NCI-H2196 treated with DMSO at 0.1 percent for 48 hours (cell line): Measurements from ENCODE around the gene DNASE1L3.
"Not testable (repeated sequence)": the region's sequence is repeated elsewhere in the genome, so short reads cannot be mapped to it uniquely, and the experiment has no call there.

Source experiments
- DNase-seq: peaks from one replicate; lab custom pipeline; 2025; ENCODE audit not compliant: unreplicated experiment; lab: John Stamatoyannopoulos, UW

DNASE1L3 gene

GRCh38 chr3:58210761-58211460 is at the start of gene DNASE1L3:
TSS of gene DNASE1L3 (minus strand) at chr3:58210972. CDS start at chr3:58210906, 66 bp downstream.
- DNase-seq, result no peak

GRCh38 chr3:58260261-58260731 is 49.5 kb upstream of the DNASE1L3 start:
- no peak for DNase-seq

GRCh38 chr3:58258392-58259055 is 47.8 kb upstream of the DNASE1L3 start:
- DNase-seq, result no peak

GRCh38 chr3:58256511-58256910 is 45.7 kb upstream of the DNASE1L3 start:
- no peak for DNase-seq

GRCh38 chr3:58256061-58256460 is 45.3 kb upstream of the DNASE1L3 start:
- DNase-seq, result no peak

- no peak for DNase-seq
Observed at GRCh38 chr3:58254144-58254543, 43.4 kb upstream of the DNASE1L3 start.

- no peak for DNase-seq
Observed at GRCh38 chr3:58251631-58252035, 40.9 kb upstream of the DNASE1L3 start.

- DNase-seq, result no peak
Observed at GRCh38 chr3:58250093-58250707, 39.4 kb upstream of the DNASE1L3 start.

- no peak for DNase-seq
Observed at GRCh38 chr3:58249358-58250092, 38.8 kb upstream of the DNASE1L3 start.

- no peak for DNase-seq
Observed at GRCh38 chr3:58246148-58247047, 35.6 kb upstream of the DNASE1L3 start.

- no peak for DNase-seq
Observed at GRCh38 chr3:58243976-58244585, 33.3 kb upstream of the DNASE1L3 start.

GRCh38 chr3:58242860-58243259 is 32.1 kb upstream of the DNASE1L3 start:
- not testable (repeated sequence) for DNase-seq

GRCh38 chr3:58242340-58242739 is 31.6 kb upstream of the DNASE1L3 start:
- no peak for DNase-seq

- no peak for DNase-seq
Observed at GRCh38 chr3:58241306-58242044, 30.7 kb upstream of the DNASE1L3 start.

- DNase-seq, result no peak
Observed at GRCh38 chr3:58238830-58239229, 28.1 kb upstream of the DNASE1L3 start.

GRCh38 chr3:58237941-58238681 is 27.3 kb upstream of the DNASE1L3 start:
- DNase-seq, result peak; percentile 20

- DNase-seq, result peak; percentile 20
Observed at GRCh38 chr3:58237238-58237940, 26.6 kb upstream of the DNASE1L3 start, which contains the start of gene ABHD6. TSS of gene ABHD6 (plus strand) at chr3:58237792. CDS start at chr3:58256587, 18,795 bp downstream.
